Liver (tissue), 2 donors: ENCODE results near the gene TMTC1.

Source experiments
- CTCF ChIP-seq: fragments of 150-350 bp; IDR thresholded peaks from 2 replicates; pipeline ENCODE4 v1.5.1; 2017; ENCODE audit warnings: improper control_type of control experiment, low read depth, low read length; ENCODE audit not compliant: missing input control
- MAX ChIP-seq: IDR thresholded peaks from 2 replicates; pipeline ENCODE4 v1.6.1; 2016; ENCODE audit warnings: antibody characterized with exemption
- YY1 ChIP-seq: IDR thresholded peaks from 2 replicates; pipeline ENCODE4 v1.6.1; 2016; ENCODE audit warnings: antibody characterized with exemption, mild to moderate bottlenecking
- TF ChIP-seq, protein P1 (sequence below): IDR thresholded peaks from 2 replicates; pipeline ENCODE4 v1.6.1; 2016; ENCODE audit warnings: antibody characterized with exemption, mild to moderate bottlenecking
- donor health status: healthy.

DNA sequence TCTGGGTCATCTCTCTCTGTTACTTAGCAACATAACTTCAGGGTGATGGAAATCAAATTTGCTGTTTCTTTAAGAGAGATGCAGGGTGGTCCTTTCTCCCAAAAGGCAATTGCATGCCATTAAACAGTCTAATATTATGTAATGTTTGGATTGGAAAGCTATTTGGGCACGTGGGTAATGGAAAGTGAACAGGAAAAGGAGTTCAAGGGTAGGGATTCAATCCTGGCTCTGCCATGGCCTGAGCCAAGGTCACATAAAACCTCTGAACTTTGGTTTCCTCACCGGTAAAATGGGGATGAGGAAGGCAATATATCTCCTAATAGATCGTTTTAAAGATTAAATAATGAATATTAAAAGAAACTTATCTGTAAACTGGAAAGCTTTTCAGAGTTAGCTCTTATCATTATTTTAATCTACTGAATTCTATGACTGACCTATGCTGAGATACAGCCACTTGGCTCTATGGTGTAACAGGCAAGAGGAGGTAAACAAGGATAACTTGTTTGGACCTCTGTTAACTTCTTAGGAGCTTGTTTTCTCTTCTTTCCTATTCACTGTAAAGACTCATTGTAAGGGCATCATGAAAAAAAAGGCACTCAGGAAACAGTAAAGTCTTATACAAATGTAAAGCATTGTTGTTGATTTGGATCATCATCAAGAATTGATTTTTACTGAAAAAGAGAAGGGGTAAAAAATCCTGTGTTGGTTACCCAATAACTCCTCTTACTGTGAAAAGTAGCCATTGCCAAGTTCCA, 230.6 kb downstream of the TMTC1 start:
- TF ChIP-seq CTCF = no peak
- peak; percentile 86 for TF ChIP-seq MAX
- TF ChIP-seq, protein P1, sequence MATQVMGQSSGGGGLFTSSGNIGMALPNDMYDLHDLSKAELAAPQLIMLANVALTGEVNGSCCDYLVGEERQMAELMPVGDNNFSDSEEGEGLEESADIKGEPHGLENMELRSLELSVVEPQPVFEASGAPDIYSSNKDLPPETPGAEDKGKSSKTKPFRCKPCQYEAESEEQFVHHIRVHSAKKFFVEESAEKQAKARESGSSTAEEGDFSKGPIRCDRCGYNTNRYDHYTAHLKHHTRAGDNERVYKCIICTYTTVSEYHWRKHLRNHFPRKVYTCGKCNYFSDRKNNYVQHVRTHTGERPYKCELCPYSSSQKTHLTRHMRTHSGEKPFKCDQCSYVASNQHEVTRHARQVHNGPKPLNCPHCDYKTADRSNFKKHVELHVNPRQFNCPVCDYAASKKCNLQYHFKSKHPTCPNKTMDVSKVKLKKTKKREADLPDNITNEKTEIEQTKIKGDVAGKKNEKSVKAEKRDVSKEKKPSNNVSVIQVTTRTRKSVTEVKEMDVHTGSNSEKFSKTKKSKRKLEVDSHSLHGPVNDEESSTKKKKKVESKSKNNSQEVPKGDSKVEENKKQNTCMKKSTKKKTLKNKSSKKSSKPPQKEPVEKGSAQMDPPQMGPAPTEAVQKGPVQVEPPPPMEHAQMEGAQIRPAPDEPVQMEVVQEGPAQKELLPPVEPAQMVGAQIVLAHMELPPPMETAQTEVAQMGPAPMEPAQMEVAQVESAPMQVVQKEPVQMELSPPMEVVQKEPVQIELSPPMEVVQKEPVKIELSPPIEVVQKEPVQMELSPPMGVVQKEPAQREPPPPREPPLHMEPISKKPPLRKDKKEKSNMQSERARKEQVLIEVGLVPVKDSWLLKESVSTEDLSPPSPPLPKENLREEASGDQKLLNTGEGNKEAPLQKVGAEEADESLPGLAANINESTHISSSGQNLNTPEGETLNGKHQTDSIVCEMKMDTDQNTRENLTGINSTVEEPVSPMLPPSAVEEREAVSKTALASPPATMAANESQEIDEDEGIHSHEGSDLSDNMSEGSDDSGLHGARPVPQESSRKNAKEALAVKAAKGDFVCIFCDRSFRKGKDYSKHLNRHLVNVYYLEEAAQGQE = peak; percentile 28
- peak; percentile 62 for TF ChIP-seq YY1
